Measurements from ENCODE around the gene GAB1. TPM values are rescaled to one million over a fixed set of nuclear protein-coding genes. Genes with fewer than 3 reads are reported as not detected.

GAB1 gene
- total and polyA plus RNA-seq, 2 of the 8 experiments (the other 6 are each of a cell fraction or from before 2014, with no cell fraction given), result 6.8 to 21.3 TPM

- POLR2A ChIA-PET (ENCODE audit: partially characterized antibody), result interaction anchor here (0.7 kb wide), 1 partner anchor 12 kb away, joined by 3 read pairs; no protein-coding TSS in a partner anchor
- no peaks in the 10 kb centered on the region for H3K23me2 ChIP-seq (ENCODE audit: low read depth, low read length)
- H2BK15ac ChIP-seq (ENCODE audit: low read length), result no peak overlapping the region
- peaks cover 0 to 5% of the 10 kb centered on the region in 2 experiments; a peak in 1 of 4 replicates for H3K79me2 ChIP-seq (ENCODE audit: control insufficient read depth in 1 of 2, insufficient read depth in 2 of 2, low read length in 2 of 2)
- H4K20me1 ChIP-seq (replicated peaks in 1 of 2; ENCODE audit: control insufficient read depth in 1 of 2, insufficient read depth in 2 of 2, low read length in 2 of 2), result no peaks in the 10 kb centered on the region
- H3K4ac ChIP-seq (replicated peaks; ENCODE audit: insufficient read length, low read depth, low read length), result no peak overlapping the region
- H3K27me3 ChIP-seq (replicated peaks in 1 of 4; ENCODE audit: control insufficient read depth in 3 of 4, extremely low read depth in 1 of 4, insufficient read depth in 3 of 4, low read length in 3 of 4), result no peaks in the 10 kb centered on the region
- no peak overlapping the region for H4K8ac ChIP-seq (ENCODE audit: extremely low read depth, insufficient read depth, low read length)
- H3K27ac ChIP-seq (ENCODE audit: low read depth, low read length), result no peak overlapping the region
- 0 out of 7 replicates have a peak, but pooled peaks cover 0 to 2% (median 0%) of the 10 kb centered on the region in 4 experiments for H3K4me1 ChIP-seq (replicated peaks in 1 of 4; ENCODE audit: control insufficient read depth in 3 of 4, insufficient read depth in 4 of 4, low read length in 3 of 4)
- no peak overlapping the region for H2BK120ac ChIP-seq (replicated peaks; ENCODE audit: low read depth, low read length)
- no peak overlapping the region for H2BK20ac ChIP-seq (ENCODE audit: low read length)
- no peak overlapping the region for H3K4me2 ChIP-seq (ENCODE audit: insufficient read depth in 1 of 2, low read depth in 2 of 2, low read length in 2 of 2)
- no peak overlapping the region for H3K56ac ChIP-seq (replicated peaks; ENCODE audit: insufficient read length, low read depth, low read length)
- H3K23ac ChIP-seq (ENCODE audit: insufficient read length), result no peak overlapping the region
- no peaks in the 10 kb centered on the region for H3K79me1 ChIP-seq (ENCODE audit: low read depth, low read length)
- DNase-seq (ENCODE audit: low read depth in 1 of 2, low spot score in 2 of 2) (no peak), FAIRE-seq (no peak)
- WGBS, 2 experiments (ENCODE audit: extremely low coverage in 1 of 2, insufficient coverage in 1 of 2, insufficient read length in 1 of 2, insufficient replicate concordance in 2 of 2, low coverage in 1 of 2, low lambda C conversion rate in 2 of 2, missing lambda C conversion rate in 1 of 2), result 81% methylated on average over 2 of the region's 2 CpGs; no CpG with 5 or more reads in 1 of the 2 experiments
- no peaks in the 10 kb centered on the region for H3K36me3 ChIP-seq (ENCODE audit: control insufficient read depth in 2 of 4, insufficient read depth in 4 of 4, low read length in 3 of 4)
- H3K4me3 ChIP-seq (ENCODE audit: extremely low read depth in 1 of 4, insufficient read depth in 2 of 4, low read depth in 3 of 4, low read length in 4 of 4), result no peak overlapping the region
- no peak overlapping the region for H2AK5ac ChIP-seq (ENCODE audit: low read depth, low read length)
- H3K9ac ChIP-seq (replicated peaks in 1 of 4; ENCODE audit: extremely low read depth in 1 of 4, low read depth in 3 of 4, low read length in 3 of 4), result no peak overlapping the region
- no peak overlapping the region for H4K5ac ChIP-seq (ENCODE audit: insufficient read length, low read depth, low read length)
- no peak overlapping the region for H2AFZ ChIP-seq (ENCODE audit: low read length)
- CTCF ChIA-PET (ENCODE audit: partially characterized antibody), result no interaction called here
- H2BK12ac ChIP-seq (ENCODE audit: low read depth, low read length), result no peak overlapping the region
- no peak overlapping the region for H4K91ac ChIP-seq (replicated peaks; ENCODE audit: insufficient read length, low read length)
- no peaks in the 10 kb centered on the region; a peak in 1 of 4 replicates for H3K9me3 ChIP-seq (ENCODE audit: insufficient read depth in 2 of 2, low read depth in 1 of 2, low read length in 1 of 2)
- no peak overlapping the region for H3K14ac ChIP-seq (ENCODE audit: insufficient read length)
- no peak overlapping the region for H3K18ac ChIP-seq (ENCODE audit: extremely low read depth, low read length)
- no peak overlapping the region for H2BK5ac ChIP-seq (ENCODE audit: low read depth, low read length)
- TF ChIP-seq SIRT6 (IDR thresholded peaks at IDR 0.05; ENCODE audit: low read length), result no peak
- no peak for TF ChIP-seq YY1 (IDR thresholded peaks at IDR 0.05; ENCODE audit: low read depth, low read length)
- no peak for TF ChIP-seq CTCF (IDR thresholded peaks at IDR 0.05; ENCODE audit: control extremely low read depth in 1 of 3, insufficient read depth in 1 of 3, low read depth in 1 of 3, low read length in 3 of 3)
- no peak for TF ChIP-seq BRCA1 (IDR thresholded peaks at IDR 0.05; ENCODE audit: low read depth, low read length)
- no peak for TF ChIP-seq USF2 (IDR thresholded peaks at IDR 0.05; ENCODE audit: low read length)
- no peak for TF ChIP-seq KDM4A (IDR thresholded peaks at IDR 0.05; ENCODE audit: low read depth, low read length, severe bottlenecking)
Observed at GRCh38 chr4:143407888-143408287, 71.2 kb downstream of the GAB1 start.
